ENCODE measurements around the gene LPP.

DNA sequence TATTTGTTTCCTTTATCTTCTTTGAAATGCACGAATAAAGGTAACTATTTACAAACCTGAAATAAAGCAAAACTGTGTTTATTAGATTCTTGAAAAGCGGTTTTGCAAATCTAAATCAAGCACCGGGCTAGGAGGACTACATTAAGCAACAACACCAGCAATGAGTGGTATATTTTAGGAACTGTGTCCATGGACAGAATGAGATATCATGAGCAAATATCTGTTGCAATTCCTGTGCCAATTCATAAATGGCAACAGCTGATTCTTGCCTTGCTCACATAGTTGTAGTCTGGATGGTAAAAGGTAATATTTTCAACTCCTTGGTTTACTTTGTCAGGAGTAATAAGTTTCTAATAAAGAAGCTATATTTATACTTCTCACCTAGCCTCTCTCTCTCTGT, 403.3 kb downstream of the LPP start:
- TF ChIP-seq, protein P1, sequence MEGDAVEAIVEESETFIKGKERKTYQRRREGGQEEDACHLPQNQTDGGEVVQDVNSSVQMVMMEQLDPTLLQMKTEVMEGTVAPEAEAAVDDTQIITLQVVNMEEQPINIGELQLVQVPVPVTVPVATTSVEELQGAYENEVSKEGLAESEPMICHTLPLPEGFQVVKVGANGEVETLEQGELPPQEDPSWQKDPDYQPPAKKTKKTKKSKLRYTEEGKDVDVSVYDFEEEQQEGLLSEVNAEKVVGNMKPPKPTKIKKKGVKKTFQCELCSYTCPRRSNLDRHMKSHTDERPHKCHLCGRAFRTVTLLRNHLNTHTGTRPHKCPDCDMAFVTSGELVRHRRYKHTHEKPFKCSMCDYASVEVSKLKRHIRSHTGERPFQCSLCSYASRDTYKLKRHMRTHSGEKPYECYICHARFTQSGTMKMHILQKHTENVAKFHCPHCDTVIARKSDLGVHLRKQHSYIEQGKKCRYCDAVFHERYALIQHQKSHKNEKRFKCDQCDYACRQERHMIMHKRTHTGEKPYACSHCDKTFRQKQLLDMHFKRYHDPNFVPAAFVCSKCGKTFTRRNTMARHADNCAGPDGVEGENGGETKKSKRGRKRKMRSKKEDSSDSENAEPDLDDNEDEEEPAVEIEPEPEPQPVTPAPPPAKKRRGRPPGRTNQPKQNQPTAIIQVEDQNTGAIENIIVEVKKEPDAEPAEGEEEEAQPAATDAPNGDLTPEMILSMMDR (IDR thresholded peaks at IDR 0.05; ENCODE audit: insufficient read depth, low read length, poor library complexity, severe bottlenecking) = no peak
- no peak for TF ChIP-seq EZH2phosphoT487 (conservative IDR thresholded peaks at IDR 0.05; ENCODE audit: low read length)

Data from SU-DHL-6 (cell line).